A549 (cell line): ENCODE results near the gene ZBTB14. TPM values are rescaled to one million over a fixed set of nuclear protein-coding genes. Genes with fewer than 3 reads are reported as not detected.

Experiments used
- ATAC-seq, 2 experiments: fragments of 200-7000 bp in 1 of 2; fragments of >200 bp in 1 of 2; cut with Nextera tagmentation in 1 of 2; cut with Tn5 transposase in 1 of 2; 3 replicates each; pipeline versions ENCODE4 v1.8.0 to v1.9.1; 2018 to 2020; ENCODE audit warnings: mild to moderate bottlenecking in 1 of 2, moderate library complexity in 1 of 2
- CTCF ChIA-PET: fragments of 300-600 bp; sonication (Branson Sonifier 250); formaldehyde crosslinking; extraction: SDS; loops from one replicate; lab custom pipeline; 2021; ENCODE audit warnings: antibody characterized with exemption, inconsistent platforms; lab: Yijun Ruan, JAX
- POLR2A ChIA-PET: fragments of 350-600 bp; formaldehyde crosslinking; extraction: SDS; loops from one replicate; lab custom pipeline; 2021; ENCODE audit warnings: antibody characterized with exemption, inconsistent platforms; lab: Yijun Ruan, JAX
- DNase-seq, 2 experiments: peaks; one replicate each; pipeline versions ENCODE4 v3.0.0 to v3.0.0-alpha.2; 2011 to 2016; ENCODE audit warnings: low read depth in 1 of 2, low spot score in 1 of 2
- FAIRE-seq: peaks from 2 replicates; lab custom pipeline; 2011; peaks lifted over from hg19 to GRCh38; lab: Jason Lieb, UNC
- H3K27ac ChIP-seq, 2 experiments: fragments of >200 bp; sonication (Bioruptor Twin); formaldehyde crosslinking; 3 replicates each; pipeline ENCODE4 v1.5.1; 2016 to 2017
- H3K4me1 ChIP-seq: fragments of >200 bp; sonication (Bioruptor Twin); formaldehyde crosslinking; 3 replicates; pipeline ENCODE4 v1.6.1; 2016
- H3K4me2 ChIP-seq: fragments of >200 bp; sonication (Bioruptor Twin); formaldehyde crosslinking; 3 replicates; pipeline ENCODE4 v1.6.1; 2016
- H3K4me3 ChIP-seq: fragments of >200 bp; sonication (Bioruptor Twin); formaldehyde crosslinking; 3 replicates; pipeline ENCODE4 v1.5.1; 2016
- H3K9me3 ChIP-seq: fragments of >200 bp; sonication (Bioruptor Twin); formaldehyde crosslinking; 3 replicates; pipeline ENCODE4 v1.6.1; 2016
- BHLHE40 ChIP-seq: IDR thresholded peaks from 2 replicates; pipeline ENCODE4 v1.6.1; 2012; ENCODE audit warnings: low read depth, low read length, inconsistent platforms
- EHF ChIP-seq: fragments of 250-450 bp; sonication (Bioruptor Pico); IDR thresholded peaks from 2 replicates; pipeline ENCODE4 v1.5.0; 2020; ENCODE audit warnings: mild to moderate bottlenecking
- ELK1 ChIP-seq: fragments of 150-350 bp; IDR thresholded peaks from 2 replicates; pipeline ENCODE4 v1.6.1; 2014; ENCODE audit warnings: low read depth, mild to moderate bottlenecking, low read length
- HOXB5 ChIP-seq: fragments of 250-450 bp; sonication (Bioruptor Pico); IDR thresholded peaks from 2 replicates; pipeline ENCODE4 v1.5.0; 2020; ENCODE audit warnings: mild to moderate bottlenecking, moderate library complexity
- JUN ChIP-seq, 2 experiments: fragments of >200 bp; sonication (Bioruptor Twin); formaldehyde crosslinking; IDR thresholded peaks; 2 replicates in 1 of 2; 3 replicates in 1 of 2; pipeline ENCODE4 v1.6.1; 2016 to 2017
- JUNB ChIP-seq: fragments of >200 bp; sonication (Bioruptor Twin); formaldehyde crosslinking; IDR thresholded peaks from 2 replicates; pipeline ENCODE4 v1.6.1; 2016
- MAFK ChIP-seq: fragments of 450-650 bp; IDR thresholded peaks from 2 replicates; pipeline ENCODE4 v1.6.1; 2014; ENCODE audit not compliant: partially characterized antibody
- MAX ChIP-seq: IDR thresholded peaks from 2 replicates; pipeline ENCODE4 v1.6.1; 2012
- PHF8 ChIP-seq: fragments of 200-600 bp; sonication (generic); IDR thresholded peaks from 2 replicates; pipeline ENCODE4 v1.6.1; 2016; ENCODE audit warnings: low read depth, mild to moderate bottlenecking, antibody characterized with exemption, moderate library complexity, borderline replicate concordance
- POLR2A ChIP-seq: IDR thresholded peaks from 2 replicates; pipeline ENCODE4 v1.6.1; 2012; ENCODE audit warnings: mild to moderate bottlenecking, low read length
- POLR2AphosphoS2 ChIP-seq: conservative IDR thresholded peaks from 2 replicates; pipeline ENCODE4 v1.6.1; 2012; ENCODE audit warnings: low read length, improper control_type of control experiment, inconsistent platforms
- RARB ChIP-seq: fragments of 250-450 bp; sonication (Bioruptor Pico); IDR thresholded peaks from 2 replicates; pipeline ENCODE4 v1.8.0; 2021; ENCODE audit warnings: mild to moderate bottlenecking, moderate library complexity
- RCOR1 ChIP-seq: fragments of 150-350 bp; IDR thresholded peaks from 2 replicates; pipeline ENCODE4 v1.6.1; 2014; ENCODE audit warnings: antibody characterized with exemption, low read length, low read depth
- RNF2 ChIP-seq: fragments of 200-600 bp; sonication (generic); IDR thresholded peaks from 2 replicates; pipeline ENCODE4 v1.6.1; 2016; ENCODE audit warnings: low read depth, mild to moderate bottlenecking, antibody characterized with exemption, moderate library complexity, borderline replicate concordance
- TP53 ChIP-seq: fragments of 250-450 bp; sonication (Bioruptor Pico); IDR thresholded peaks from 2 replicates; pipeline ENCODE4 v1.5.0; 2021; ENCODE audit warnings: mild to moderate bottlenecking, moderate library complexity
- WGBS: methylation state at CpG from one replicate; pipeline ENCODE4 v1.1.6; 2017; ENCODE audit errors: missing lambda C conversion rate; 5-methylcytosine and 5-hydroxymethylcytosine counted together
- polyA plus RNA-seq, 4 experiments: library from polyadenylated mRNA; depleted of rRNA in 3 of 4; stranded (reverse); fragments of >200 nt; fragmentation: RNase III in 1 of 4; extraction: RNeasy Plus Mini Kit Qiagen cat#74134 plus additional on column Dnase treatment in 1 of 4; gene quantifications; 2 replicates in 3 of 4; 3 replicates in 1 of 4; pipeline ENCODE4 v1.2.3, GENCODE V29; 2011 to 2017

The ZBTB14 gene
- polyA plus RNA-seq, 2 of the 4 experiments (the other 2 are of a cell fraction) = 7.1 to 23.4 TPM

GRCh38 chr18:5295981-5296705 lies 617 bp upstream of the ZBTB14 start:
- FAIRE-seq = no peak
- Histone ChIP-seq H3K4me3 (peak overlapping the region; percentile 96), H3K4me2 (peak overlapping the region; percentile 73), H3K4me1 (peaks cover 4% of the 10 kb centered on the region; the same call in 1 of the 3 replicates)
- POLR2A ChIA-PET = interaction anchor here (0.6 to 1.9 kb wide), 7 partner anchors 9 to 1872 kb away, joined by 3 to 49 read pairs (median 5); no protein-coding TSS in a partner anchor
- peak; percentile 71 to 84 for ATAC-seq
- DNase-seq = peak; percentile 71 to 93
- no peak for TF ChIP-seq RNF2
- TF ChIP-seq ELK1 = no peak
- TF ChIP-seq POLR2AphosphoS2 = no peak
- peak; percentile 76; the same call in 1 of the 2 replicates for TF ChIP-seq PHF8
- peak; percentile 29; the same call in 1 of the 2 replicates for TF ChIP-seq POLR2A
- TF ChIP-seq JUN (IDR thresholded peaks at IDR 0.05) = peak in 1 of 2 experiments; percentile 48; a peak in 2 of 5 replicates
- peak; percentile 44; the same call in 1 of the 2 replicates for TF ChIP-seq HOXB5 (CRISPR knock-in tag)
- no peak for TF ChIP-seq EHF
- TF ChIP-seq, all 56 proteins: peak for 4
- H3K27ac ChIP-seq = peak overlapping the region; percentile 99 to 100
- WGBS = 0% methylated on average over 17 of the region's 95 CpGs
- H3K9me3 ChIP-seq = no peaks in the 10 kb centered on the region
- CTCF ChIA-PET = interaction anchor here (1.3 kb wide), 1 partner anchor 58 kb away, joined by 3 read pairs; no protein-coding TSS in a partner anchor

GRCh38 chr18:5294457-5295230 lies 882 bp downstream of the ZBTB14 start:
- H3K4me2 ChIP-seq = peak overlapping the region; percentile 60
- H3K9me3 ChIP-seq = no peaks in the 10 kb centered on the region
- peak overlapping the region; percentile 96 for H3K4me3 ChIP-seq
- H3K27ac ChIP-seq = peak overlapping the region; percentile 99 to 100
- CTCF ChIA-PET = interaction anchor here (1.4 kb wide), 2 partner anchors 11 to 57 kb away, joined by 4 read pairs; no protein-coding TSS in a partner anchor
- TF ChIP-seq MAFK (peak; percentile 65), RNF2 (no peak), TP53 (CRISPR knock-in tag) (no peak), PHF8 (peak; percentile 31; the same call in 1 of the 2 replicates), POLR2A (peak; percentile 31), MAX (0 out of 2 replicates have a peak, but pooled peaks have one; percentile 29)
- TF ChIP-seq, all 56 proteins: peak for 4
- peak; percentile 15 to 44 for DNase-seq
- no peak for FAIRE-seq
- peaks cover 4% of the 10 kb centered on the region; the same call in 1 of the 3 replicates for H3K4me1 ChIP-seq
- POLR2A ChIA-PET = interaction anchor here (1.4 to 1.6 kb wide), 3 partner anchors 17 to 59 kb away, joined by 3 to 21 read pairs (median 6); no protein-coding TSS in a partner anchor
- peak; percentile 30 to 37; a peak in 5 of 6 replicates for ATAC-seq
- WGBS = 3% methylated on average over 6 of the region's 58 CpGs

- ATAC-seq (no peak), FAIRE-seq (no peak), DNase-seq (no peak)
- 87% methylated on average over 5 of the region's 5 CpGs for WGBS
- Histone ChIP-seq H3K9me3 (no peaks in the 10 kb centered on the region), H3K4me3 (peak overlapping the region; percentile 96), H3K27ac (peak overlapping the region; percentile 99 to 100; a peak in 4 of 6 replicates), H3K4me1 (peaks cover 4% of the 10 kb centered on the region; the same call in 1 of the 3 replicates), H3K4me2 (peak overlapping the region; percentile 60)
- no peak for TF ChIP-seq MAFK
- no peak for TF ChIP-seq ELK1
- no peak for TF ChIP-seq RARB (CRISPR knock-in tag)
- no peak for TF ChIP-seq RCOR1
- no peak for TF ChIP-seq BHLHE40
- TF ChIP-seq JUNB = no peak
- CTCF ChIA-PET = interaction anchor here (1.4 kb wide), 2 partner anchors 12 to 56 kb away, joined by 4 read pairs; no protein-coding TSS in a partner anchor
- POLR2A ChIA-PET = interaction anchor here (0.8 to 1.6 kb wide), 3 partner anchors 56 to 58 kb away, joined by 4 to 21 read pairs (median 6); no protein-coding TSS in a partner anchor
Observed at GRCh38 chr18:5294113-5294456, 1.4 kb downstream of the ZBTB14 start.
